DMS 273 (cell line): Measurements from ENCODE around the gene CORO1A.
"Not testable (repeated sequence)": the region's sequence is repeated elsewhere in the genome, so short reads cannot be mapped to it uniquely, and the experiment has no call there.

Experiments
- DNase-seq: peaks from one replicate; lab custom pipeline; 2025; ENCODE audit not compliant: unreplicated experiment; lab: John Stamatoyannopoulos, UW

CORO1A gene

DNA sequence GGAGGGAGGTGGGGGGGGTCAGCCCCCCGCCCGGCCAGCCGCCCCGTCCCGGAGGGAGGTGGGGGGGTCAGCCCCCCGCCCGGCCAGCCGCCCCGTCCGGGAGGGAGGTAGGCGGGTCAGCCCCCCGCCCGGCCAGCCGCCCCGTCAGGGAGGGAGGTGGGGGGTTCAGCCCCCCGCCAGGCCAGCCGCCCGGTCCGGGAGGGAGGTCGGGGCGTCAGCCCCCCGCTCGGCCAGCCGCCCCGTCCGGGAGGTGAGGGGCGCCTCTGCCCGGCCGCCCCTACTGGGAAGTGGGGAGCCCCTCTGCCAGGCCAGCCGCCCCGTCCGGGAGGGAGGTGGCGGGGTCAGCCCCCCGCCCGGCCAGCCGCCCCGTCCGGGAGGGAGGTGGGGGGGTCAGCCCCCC lies 14.0 kb upstream of the CORO1A start:
- DNase-seq, result not testable (repeated sequence)

DNA sequence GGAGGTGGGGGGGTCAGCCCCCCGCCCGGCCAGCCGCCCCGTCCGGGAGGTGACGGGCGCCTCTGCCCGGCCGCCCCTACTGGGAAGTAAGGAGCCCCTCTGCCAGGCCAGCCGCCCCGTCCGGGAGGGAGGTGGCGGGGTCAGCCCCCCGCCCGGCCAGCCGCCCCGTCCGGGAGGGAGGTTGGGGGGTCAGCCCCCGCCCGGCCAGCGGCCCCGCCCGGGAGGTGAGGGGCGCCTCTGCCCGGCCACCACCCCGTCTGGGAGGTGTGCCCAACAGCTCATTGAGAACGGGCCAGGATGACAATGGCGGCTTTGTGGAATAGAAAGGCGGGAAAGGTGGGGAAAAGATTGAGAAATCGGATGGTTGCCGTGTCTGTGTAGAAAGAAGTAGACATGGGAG lies 13.3 kb upstream of the CORO1A start:
- DNase-seq, result not testable (repeated sequence)

DNA sequence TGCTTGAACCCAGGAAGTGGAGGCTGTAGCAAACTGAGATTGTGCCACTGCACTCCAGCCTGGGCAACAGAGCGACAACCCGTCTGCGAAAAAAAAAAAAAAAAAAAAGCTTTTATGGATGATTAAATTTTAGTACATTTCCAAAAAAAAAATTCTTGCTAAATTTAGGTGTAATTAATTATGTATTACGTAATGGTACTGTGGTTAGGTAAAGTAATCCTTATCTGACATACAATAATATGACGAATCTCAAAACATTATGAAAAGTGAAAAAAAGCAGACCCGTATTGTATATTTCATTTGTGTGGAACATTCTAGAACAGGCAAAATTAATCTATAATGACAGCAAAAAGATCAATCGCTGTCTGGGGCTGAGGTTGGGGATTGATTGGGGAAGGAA lies 10.3 kb upstream of the CORO1A start:
- DNase-seq, result no peak

DNA sequence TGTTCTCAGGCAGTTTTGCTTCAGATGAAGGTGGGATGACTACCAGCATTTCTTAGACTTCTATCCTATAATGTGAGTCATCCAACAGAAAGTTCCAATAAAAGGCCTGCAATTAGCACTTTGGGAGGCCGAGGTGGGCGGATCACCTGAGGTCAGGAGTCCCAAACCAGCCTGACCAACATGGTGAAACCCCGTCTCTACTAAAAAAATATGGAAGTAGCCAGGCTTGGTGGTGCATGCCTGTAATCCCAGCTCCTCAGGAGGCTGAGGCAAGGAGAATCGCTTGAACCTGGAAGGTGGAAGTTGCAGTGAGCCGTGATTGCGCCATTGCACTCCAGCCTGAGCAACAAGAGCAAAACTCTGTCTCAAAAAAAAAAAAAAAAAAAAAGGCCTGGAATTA lies 6.5 kb upstream of the CORO1A start:
- DNase-seq, result not testable (repeated sequence)

DNA sequence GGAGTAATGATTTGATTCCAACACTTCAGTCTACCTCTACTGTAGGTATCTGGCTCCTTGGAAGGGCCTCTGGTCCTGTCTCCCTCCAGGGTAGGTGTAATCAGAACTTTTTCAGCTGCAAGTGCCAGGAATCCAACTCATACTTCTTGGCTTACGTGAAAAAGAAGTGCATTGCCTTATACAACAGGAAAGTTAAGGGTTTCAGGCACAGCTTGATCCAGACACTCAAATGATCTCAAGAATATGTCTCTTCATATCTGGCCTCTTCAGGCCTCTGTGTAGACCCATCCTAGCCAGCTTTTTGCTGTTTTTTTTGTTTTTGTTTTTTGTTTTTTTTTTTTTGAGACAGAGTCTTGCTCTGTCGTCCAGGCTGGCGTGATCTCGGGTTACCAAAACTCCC lies 4.2 kb upstream of the CORO1A start:
- DNase-seq, result no peak

DNA sequence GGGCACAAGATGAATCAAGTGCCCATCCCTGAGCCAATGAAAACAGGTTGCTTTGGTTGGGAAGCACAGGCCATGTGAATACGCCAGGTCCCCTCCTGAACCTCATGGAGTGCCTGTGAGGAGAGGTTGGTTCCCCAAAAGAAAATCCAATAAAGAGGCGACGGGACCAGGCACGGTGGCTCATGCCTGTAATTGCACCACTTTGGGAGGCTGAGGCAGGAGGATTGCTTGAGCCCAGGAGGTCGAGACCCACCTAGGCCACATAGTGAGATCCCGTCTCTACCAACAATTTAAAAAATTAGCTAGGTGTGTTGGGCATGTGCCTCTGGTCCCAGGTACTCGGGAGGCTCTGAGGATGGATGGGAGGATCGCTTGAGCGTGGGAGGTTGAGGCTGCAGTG lies 3.5 kb upstream of the CORO1A start:
- no peak for DNase-seq

DNA sequence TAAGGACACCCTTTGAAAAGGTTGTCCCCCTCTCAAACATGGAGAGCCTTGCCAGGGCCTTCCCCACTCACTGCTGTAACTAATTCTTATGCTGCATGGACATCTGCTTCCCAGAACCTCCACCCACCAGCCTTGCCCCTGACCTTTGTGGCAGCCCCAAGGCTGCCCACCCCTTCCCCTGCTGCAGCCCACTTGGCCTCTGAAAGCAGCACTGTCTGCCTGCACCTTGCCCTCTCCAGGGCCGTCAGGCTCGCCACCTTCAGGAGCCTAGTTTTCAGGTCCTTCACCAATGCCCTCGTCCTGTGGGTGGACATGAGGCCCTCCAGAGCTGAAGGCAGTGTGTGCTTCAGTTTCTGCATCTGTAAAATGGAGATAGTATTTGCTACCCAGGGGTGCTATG lies 2.7 kb upstream of the CORO1A start:
- no peak for DNase-seq

DNA sequence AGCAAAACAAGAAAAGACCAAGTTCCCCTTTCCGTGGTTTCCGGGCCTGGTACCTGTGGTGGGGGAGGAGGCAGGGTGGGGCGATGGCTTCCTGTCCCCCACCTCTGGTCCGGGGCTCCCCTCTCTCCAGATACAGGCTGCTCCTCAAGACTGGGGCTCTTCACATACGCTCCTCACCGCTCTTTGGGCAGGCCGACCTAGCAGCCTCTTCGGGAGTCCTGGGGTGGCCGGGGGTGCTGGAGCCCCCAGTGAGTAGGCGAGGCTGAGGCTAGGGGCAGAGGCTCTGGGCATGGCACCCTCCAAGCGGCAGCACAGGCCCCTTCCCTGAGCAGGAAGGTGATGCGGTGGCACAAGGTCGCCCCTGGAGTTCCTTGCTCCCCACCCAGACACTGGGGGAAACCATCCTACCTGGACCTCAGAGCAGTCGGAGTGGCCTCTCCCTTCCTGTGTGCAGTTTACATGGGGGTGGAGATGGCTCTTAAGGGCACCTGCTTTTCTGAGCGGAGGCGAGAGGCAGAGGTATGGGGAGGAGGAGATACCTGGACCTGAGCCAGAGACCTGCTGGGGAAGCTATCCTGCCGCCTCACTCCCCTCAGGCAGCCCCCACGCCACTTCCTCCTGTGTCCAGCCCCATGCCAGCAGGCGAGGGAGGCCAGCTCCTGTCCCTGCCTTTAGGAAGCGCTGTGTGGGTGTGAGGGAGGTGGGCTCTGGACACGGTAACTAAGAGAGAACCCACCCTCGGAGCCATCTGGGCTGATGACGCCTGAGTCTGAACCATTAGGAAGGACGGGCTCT lies 891 bp downstream of the CORO1A start:
- DNase-seq, result no peak

DNA sequence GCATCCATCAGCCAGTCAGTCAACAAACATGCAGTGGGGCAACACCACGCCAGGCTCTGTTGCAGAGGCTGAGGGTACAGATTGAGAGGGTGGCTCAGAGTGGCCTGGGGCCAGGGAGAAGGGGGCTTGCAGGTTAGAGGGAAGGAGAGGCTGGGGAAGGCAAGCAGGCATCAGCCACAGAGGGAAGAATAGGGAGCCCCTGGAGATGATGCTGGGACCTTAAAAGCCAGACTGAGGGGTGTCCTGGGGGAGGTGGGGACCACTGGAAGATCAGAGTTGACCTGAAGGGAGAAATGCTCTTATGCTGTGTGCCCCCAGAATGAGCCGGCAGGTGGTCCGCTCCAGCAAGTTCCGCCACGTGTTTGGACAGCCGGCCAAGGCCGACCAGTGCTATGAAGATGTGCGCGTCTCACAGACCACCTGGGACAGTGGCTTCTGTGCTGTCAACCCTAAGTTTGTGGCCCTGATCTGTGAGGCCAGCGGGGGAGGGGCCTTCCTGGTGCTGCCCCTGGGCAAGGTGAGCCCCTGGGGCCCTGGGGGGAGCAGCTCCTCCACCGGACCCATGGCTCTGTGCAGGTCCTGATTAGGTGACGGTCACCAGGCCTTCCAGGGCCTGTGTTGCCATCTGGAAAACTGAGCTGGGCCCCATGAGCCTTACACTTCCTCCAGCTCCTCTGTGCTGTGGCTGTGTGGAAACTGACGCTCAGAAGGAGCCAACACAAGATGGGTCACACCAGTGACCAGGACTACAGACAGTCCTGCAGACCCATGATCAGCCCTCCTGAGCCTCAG lies 1.7 kb downstream of the CORO1A start:
- DNase-seq, result no peak

DNA sequence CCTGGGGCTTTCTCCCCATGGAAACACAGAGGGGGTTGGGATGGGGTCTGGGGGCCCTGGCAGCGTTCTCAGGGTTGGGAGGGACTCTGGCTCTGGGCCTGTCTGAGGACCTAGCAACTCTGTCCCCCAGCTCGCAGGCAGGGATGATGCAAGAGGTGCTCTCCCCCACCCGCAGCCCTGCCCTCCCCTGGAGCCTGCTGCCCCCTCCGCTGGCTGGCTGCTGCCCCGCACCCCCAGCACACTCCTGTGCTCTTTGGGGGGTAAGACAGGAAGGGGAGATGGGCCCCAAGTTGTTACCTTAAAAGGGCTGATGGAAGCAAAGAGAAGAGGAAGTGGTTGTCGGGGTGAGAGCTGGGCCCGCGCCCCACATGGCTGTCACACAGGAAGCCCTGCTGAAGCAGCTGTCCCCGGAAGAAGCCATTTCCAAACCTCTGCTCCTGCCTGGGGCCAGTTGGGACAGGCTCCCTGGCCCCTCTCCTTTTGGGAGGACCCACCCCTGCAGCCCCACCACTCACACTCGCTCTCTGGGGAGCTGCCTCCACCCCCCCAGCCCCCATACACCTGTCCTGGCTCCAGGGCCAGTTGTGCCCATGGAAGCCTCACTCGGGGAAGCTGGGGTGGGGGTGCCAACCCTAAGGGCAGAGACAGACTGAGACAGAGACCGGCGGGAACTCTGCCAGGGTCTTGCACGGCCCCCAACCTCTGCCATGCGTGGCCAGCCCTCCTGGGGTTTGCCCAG lies 2.5 kb downstream of the CORO1A start:
- no peak for DNase-seq

DNA sequence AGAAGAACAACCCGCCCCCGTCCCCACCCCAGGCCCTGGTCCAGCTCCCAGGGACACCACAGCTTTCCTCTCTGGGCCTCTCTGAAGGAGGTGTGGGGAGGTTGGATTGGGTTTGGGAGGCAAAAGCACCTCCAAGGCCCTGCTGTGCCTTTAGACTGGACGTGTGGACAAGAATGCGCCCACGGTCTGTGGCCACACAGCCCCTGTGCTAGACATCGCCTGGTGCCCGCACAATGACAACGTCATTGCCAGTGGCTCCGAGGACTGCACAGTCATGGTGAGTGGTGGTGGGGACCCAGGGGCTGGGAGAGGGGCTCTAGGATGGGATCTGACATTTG lies 3.0 kb downstream of the CORO1A start:
- no peak for DNase-seq

DNA sequence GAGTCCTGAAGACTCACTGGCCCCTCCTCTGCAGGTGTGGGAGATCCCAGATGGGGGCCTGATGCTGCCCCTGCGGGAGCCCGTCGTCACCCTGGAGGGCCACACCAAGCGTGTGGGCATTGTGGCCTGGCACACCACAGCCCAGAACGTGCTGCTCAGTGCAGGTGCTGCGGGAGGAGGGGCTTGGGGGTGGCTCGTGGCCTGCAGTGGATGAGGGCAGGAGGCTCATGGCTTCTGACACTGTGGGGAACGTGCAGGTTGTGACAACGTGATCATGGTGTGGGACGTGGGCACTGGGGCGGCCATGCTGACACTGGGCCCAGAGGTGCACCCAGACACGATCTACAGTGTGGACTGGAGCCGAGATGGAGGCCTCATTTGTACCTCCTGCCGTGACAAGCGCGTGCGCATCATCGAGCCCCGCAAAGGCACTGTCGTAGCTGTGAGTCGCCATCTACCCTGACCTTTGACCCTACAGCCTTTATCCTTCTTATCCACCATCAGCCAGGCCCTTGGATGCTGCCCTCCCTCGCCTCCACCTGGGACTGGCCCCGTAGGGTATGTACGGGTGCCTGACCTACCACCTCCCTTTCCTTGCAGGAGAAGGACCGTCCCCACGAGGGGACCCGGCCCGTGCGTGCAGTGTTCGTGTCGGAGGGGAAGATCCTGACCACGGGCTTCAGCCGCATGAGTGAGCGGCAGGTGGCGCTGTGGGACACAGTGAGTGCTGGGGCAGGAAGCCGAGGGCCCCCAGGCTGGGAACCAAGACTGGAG lies 3.6 kb downstream of the CORO1A start:
- DNase-seq, result peak; percentile 44

DNA sequence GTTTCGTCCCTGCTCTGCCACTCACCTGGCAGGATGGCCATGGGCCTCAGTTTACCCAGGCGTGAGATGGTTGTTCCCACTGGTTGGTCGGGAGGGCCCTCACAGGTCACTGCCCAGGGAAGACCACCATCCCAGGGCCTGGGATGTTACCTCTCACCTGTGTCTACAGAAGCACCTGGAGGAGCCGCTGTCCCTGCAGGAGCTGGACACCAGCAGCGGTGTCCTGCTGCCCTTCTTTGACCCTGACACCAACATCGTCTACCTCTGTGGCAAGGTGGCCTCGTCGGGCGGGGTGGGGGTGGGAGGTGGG lies 4.1 kb downstream of the CORO1A start:
- DNase-seq, result no peak

DNA sequence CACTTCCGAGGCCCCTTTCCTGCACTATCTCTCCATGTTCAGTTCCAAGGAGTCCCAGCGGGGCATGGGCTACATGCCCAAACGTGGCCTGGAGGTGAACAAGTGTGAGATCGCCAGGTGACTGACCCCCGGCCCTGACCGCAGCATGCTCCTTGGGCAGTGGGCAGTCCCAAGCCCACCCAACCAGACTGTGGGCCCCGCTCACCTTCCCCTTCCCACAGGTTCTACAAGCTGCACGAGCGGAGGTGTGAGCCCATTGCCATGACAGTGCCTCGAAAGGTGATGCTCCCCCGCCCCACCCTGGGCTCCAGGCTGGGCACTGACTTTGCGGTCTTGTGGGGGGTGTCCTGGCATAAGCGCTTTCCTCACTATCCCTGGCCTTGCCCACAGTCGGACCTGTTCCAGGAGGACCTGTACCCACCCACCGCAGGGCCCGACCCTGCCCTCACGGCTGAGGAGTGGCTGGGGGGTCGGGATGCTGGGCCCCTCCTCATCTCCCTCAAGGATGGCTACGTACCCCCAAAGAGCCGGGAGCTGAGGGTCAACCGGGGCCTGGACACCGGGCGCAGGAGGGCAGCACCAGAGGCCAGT lies 4.7 kb downstream of the CORO1A start:
- DNase-seq, result no peak

DNA sequence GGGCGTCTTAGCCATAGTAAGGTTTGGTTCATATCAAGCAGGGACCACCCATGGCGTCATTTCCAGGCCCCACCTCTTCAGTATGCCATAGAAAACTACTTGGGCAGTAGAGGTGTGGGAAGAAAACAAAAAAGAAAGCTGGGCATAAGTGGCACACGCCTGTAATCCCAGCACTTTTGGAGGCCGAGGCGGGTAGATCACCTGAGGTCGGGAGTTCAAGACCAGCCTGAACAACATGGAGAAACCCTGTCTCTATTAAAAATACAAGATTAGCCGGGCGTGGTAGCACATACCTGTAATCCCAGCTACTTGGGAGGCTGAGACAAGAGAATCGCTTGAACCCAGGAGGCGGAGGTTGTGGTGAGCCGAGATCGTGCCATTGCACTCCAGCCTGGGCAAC lies 7.8 kb downstream of the CORO1A start:
- DNase-seq, result not testable (repeated sequence)

DNA sequence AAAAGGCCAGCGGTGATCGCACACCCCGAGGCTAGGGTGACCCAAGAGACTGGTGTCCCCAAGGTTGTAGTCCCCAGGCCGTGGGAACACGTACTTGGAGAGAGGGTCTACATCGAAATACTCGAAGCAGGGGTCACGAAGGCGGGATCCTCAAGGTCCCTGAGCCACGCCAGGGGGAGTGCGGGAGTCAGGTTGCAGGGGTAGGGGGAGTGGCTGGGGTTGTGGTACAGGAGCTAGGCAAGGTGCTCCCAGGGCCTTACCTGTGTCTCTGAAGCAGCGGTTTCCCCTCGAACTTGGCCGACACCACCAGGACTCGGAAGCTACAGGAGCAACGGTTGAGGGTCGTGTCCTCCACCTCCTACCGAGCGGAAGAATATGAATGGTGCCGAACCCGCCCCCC lies 9.7 kb downstream of the CORO1A start:
- DNase-seq, result not testable (repeated sequence)

DNA sequence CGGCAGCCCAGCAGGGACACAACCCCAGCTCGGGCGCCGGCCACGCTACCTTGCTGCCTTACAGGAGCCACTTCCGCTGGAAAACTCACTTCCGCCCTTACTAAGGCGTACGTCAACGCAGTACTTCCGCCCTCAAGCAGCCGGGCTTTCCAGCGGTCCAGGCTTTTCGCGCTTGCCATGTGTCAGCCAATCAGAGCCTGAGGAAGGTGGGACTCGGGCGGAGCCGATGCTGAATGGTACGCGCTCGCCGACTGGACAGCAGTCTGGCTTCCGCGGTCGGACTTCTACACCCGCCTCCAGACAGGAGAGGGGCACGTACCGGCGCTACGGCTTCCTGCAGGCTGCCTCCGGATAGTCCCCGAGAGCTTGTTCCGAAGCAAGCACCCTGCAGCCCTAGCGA lies 10.2 kb downstream of the CORO1A start, which contains the start of the genes BOLA2B and SLX1A:
TSS of gene BOLA2B (minus strand) at position 52 of the 400 bp plus-strand sequence. CDS start 71 bp downstream, outside the sequence.
TSS of gene SLX1A (plus strand) at position 261 of the 400 bp plus-strand sequence. CDS start 210 bp downstream, outside the sequence.
- not testable (repeated sequence) for DNase-seq

DNA sequence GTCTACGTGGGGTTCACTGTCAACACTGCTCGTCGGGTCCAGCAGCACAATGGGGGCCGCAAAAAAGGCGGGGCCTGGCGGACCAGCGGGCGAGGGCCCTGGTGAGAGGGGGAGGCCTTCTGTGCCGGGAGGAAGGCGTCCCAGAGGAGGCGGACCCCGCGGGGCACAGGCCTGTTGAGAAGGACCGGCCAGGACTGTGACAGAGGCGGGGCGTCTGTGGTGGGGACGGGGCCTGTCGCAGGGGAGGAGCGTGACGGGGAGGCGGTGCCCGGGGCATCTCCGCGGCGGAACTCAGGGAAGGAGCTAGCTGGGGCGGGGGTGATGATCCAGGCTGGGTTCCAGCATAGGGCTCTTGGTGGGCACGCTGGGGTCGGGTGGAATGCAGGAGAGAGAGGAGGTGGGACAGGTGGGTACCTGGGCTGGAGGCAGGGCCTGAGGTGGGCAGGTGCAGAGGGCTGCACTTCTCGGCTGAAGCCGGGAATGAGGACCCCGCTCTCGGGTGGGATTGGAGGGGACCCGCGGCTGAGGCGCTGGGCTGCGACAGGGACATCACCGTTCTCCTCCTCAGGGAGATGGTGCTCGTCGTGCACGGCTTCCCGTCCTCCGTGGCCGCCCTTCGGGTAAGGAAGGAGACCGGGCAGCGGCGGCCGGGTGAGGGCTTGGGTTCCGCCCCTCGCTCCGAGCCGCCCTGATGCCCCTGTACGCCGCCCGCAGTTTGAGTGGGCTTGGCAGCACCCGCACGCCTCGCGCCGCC lies 10.9 kb downstream of the CORO1A start:
- not testable (repeated sequence) for DNase-seq

DNA sequence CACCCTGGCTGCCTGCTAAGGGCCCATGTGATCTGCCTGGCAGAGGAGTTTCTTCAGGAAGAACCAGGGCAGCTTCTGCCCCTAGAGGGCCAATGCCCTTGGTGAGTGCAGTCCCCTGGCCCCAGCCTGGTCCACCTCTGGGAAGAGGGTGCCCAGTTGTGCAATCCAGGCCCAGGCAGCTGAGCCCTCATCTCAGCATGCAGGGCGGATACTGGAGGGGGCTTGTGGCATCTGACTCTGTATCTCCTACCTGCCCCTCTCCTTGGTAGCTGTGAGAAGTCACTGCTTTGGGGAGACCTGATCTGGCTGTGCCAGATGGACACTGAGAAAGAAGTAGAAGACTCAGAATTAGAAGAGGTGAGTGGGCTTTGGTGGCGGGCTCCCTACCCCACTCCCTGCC lies 13.6 kb downstream of the CORO1A start:
- DNase-seq, result not testable (repeated sequence)

DNA sequence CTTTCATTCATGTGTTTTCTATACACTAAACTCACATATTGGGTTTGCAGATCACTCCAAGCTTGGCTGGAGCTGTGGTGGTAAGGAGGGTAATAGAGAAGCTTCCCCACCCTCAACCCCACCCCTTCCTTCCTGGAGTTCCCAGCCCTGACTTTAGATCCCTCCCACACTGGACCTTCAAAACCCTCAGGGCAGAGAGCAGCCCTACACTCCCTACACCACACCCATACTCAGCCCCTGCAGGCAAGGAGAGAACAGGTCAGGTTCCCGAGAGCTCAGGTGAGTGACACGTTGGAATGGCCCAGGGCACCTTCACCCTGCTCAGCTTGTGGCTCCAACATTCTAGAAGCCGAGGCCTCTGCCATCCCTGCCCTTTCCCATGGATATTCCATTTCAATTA lies 15.6 kb downstream of the CORO1A start, which contains the start of gene SULT1A3:
TSS of gene SULT1A3 (plus strand) at position 207 of the 400 bp plus-strand sequence. CDS start 1,474 bp downstream, outside the sequence.
- not testable (repeated sequence) for DNase-seq
